K562 (cell line): ENCODE results near the gene ADD3. TPM values are rescaled to one million over a fixed set of nuclear protein-coding genes. Genes with fewer than 3 reads are reported as not detected.

Experiments
- ATAC-seq: fragments of 200-7000 bp; cut with Tn5 transposase; 3 replicates; pipeline ENCODE4 v1.9.1; 2020; ENCODE audit warnings: moderate library complexity
- BruUV-seq: library from RNA; stranded (reverse); fragments of 400-500 nt; replicated peaks from 2 replicates; lab custom pipeline; 2021; lab: Mats Ljungman, UMichigan
- CTCF ChIA-PET: fragments of 300-600 bp; formaldehyde crosslinking; extraction: SDS; loops from one replicate; lab custom pipeline; 2021; ENCODE audit warnings: low intra/inter-chr PET ratio; lab: Yijun Ruan, JAX
- POLR2A ChIA-PET: fragments of 300-600, 350-650 bp; sonication (Branson Sonifier 250); formaldehyde crosslinking; extraction: SDS; loops from one replicate; lab custom pipeline; 2021; ENCODE audit warnings: antibody characterized with exemption, inconsistent platforms; lab: Yijun Ruan, JAX
- DNase-seq, 4 experiments: peaks; one replicate each; pipeline versions ENCODE4 v3.0.0 to v3.0.0-alpha.2; 2011 to 2018; ENCODE audit warnings: low spot score in 3 of 4, mixed read lengths in 3 of 4; ENCODE audit errors: extremely low read depth in 1 of 4
- FAIRE-seq: peaks from 2 replicates; lab custom pipeline; 2011; peaks lifted over from hg19 to GRCh38; lab: Jason Lieb, UNC
- H2AFZ ChIP-seq: 2 replicates; pipeline ENCODE4 v1.6.0; 2011; ENCODE audit warnings: low read depth, low read length, control low read depth, inconsistent platforms
- H3K27ac ChIP-seq: fragments of 200-600 bp; 3 replicates; pipeline ENCODE4 v1.8.0; 2011; ENCODE audit warnings: low read depth, mild to moderate bottlenecking, control low read depth, inconsistent platforms, low read length, moderate library complexity, mixed read lengths; ENCODE audit errors: extremely low read depth
- H3K27me3 ChIP-seq, 2 experiments: fragments of 300-600 bp in 1 of 2; 2 replicates in 1 of 2; 3 replicates in 1 of 2; pipeline versions ENCODE4 v1.6.0 to v1.8.0; 2011; ENCODE audit warnings: inconsistent platforms in 2 of 2, low read length in 2 of 2, mild to moderate bottlenecking in 1 of 2, mixed read lengths in 1 of 2, moderate library complexity in 1 of 2; ENCODE audit not compliant: control insufficient read depth in 2 of 2, insufficient read depth in 2 of 2
- H3K36me3 ChIP-seq: fragments of 300-600 bp; 3 replicates; pipeline ENCODE4 v1.8.0; 2011; ENCODE audit warnings: mild to moderate bottlenecking, low read length, inconsistent platforms; ENCODE audit not compliant: control insufficient read depth, insufficient read depth
- H3K4me1 ChIP-seq, 2 experiments: fragments of 200-600 bp in 1 of 2; replicated peaks in 1 of 2; 2 replicates in 1 of 2; 3 replicates in 1 of 2; pipeline versions ENCODE4 v1.5.1 to v1.8.0; 2011; ENCODE audit warnings: inconsistent platforms in 2 of 2, low read length in 2 of 2, mild to moderate bottlenecking in 1 of 2, mixed read lengths in 1 of 2, moderate library complexity in 1 of 2; ENCODE audit not compliant: control insufficient read depth in 2 of 2, insufficient read depth in 2 of 2
- H3K4me2 ChIP-seq: 2 replicates; pipeline ENCODE4 v1.6.1; 2011; ENCODE audit warnings: low read length, control low read depth, inconsistent platforms, mixed read lengths; ENCODE audit not compliant: insufficient read depth
- H3K4me3 ChIP-seq: fragments of 200-600 bp; sonication (generic), shearing (Covaris generic); 2 replicates; pipeline ENCODE4 v1.5.1; 2016; ENCODE audit warnings: control low read depth, inconsistent platforms
- H3K79me2 ChIP-seq: fragments of 200-600 bp; 3 replicates; pipeline ENCODE4 v1.8.0; 2011; ENCODE audit warnings: low read length, inconsistent platforms; ENCODE audit not compliant: control insufficient read depth, insufficient read depth
- H3K9ac ChIP-seq, 2 experiments: 2 replicates each; pipeline versions ENCODE4 v1.6.0 to v1.6.1; 2011; ENCODE audit warnings: low read depth in 2 of 2, low read length in 2 of 2, control low read depth in 1 of 2, inconsistent platforms in 1 of 2, mild to moderate bottlenecking in 1 of 2, mixed read lengths in 1 of 2; ENCODE audit not compliant: insufficient read depth in 1 of 2
- H3K9me1 ChIP-seq: one replicate; pipeline ENCODE4 v1.6.0; 2011; ENCODE audit warnings: inconsistent platforms, mild to moderate bottlenecking, low read length, moderate library complexity; ENCODE audit not compliant: control insufficient read depth, insufficient read depth
- H3K9me3 ChIP-seq: replicated peaks from 2 replicates; pipeline ENCODE4 v1.5.1; 2011; ENCODE audit warnings: low read depth, low read length, inconsistent platforms; ENCODE audit not compliant: control insufficient read depth, insufficient read depth
- H4K20me1 ChIP-seq: replicated peaks from 2 replicates; pipeline ENCODE4 v1.6.1; 2011; ENCODE audit warnings: low read length, inconsistent platforms, mixed read lengths; ENCODE audit not compliant: control insufficient read depth, insufficient read depth
- BCOR ChIP-seq: fragments of 450-650 bp; IDR thresholded peaks from 2 replicates; pipeline ENCODE4 v1.6.1; 2016
- DACH1 ChIP-seq: fragments of 450-650 bp; IDR thresholded peaks from 2 replicates; pipeline ENCODE4 v1.6.1; 2018; ENCODE audit not compliant: partially characterized antibody
- FOXJ3 ChIP-seq: sonication (generic); formaldehyde crosslinking; IDR thresholded peaks from 2 replicates; pipeline ENCODE4 v1.4.0; 2020; ENCODE audit warnings: mild to moderate bottlenecking, missing genetic modification reagents
- KLF13 ChIP-seq: fragments of 450-650 bp; IDR thresholded peaks from 2 replicates; pipeline ENCODE4 v1.6.1; 2016; ENCODE audit warnings: missing genetic modification characterization, low read depth, mild to moderate bottlenecking, missing compliant biosample characterization, moderate library complexity, borderline replicate concordance
- POLR3G ChIP-seq: IDR thresholded peaks from 2 replicates; pipeline ENCODE4 v1.6.1; 2011; ENCODE audit not compliant: insufficient read length, insufficient replicate concordance; ENCODE audit errors: extremely low read depth
- RERE ChIP-seq: sonication (generic); formaldehyde crosslinking; IDR thresholded peaks from 2 replicates; pipeline ENCODE4 v1.8.0; 2023; ENCODE audit warnings: missing genetic modification reagents, mild to moderate bottlenecking, borderline replicate concordance
- RFX5 ChIP-seq: IDR thresholded peaks from 2 replicates; pipeline ENCODE4 v1.6.1; 2011; ENCODE audit warnings: low read depth, mild to moderate bottlenecking, improper control_type of control experiment, low read length
- XRCC4 ChIP-seq: IDR thresholded peaks from one replicate; pipeline ENCODE4 v1.6.1; 2011; ENCODE audit not compliant: insufficient read depth, insufficient read length; ENCODE audit errors: extremely low read depth
- ZNF589 ChIP-seq: fragments of 200-800 bp; sonication (Bioruptor generic); IDR thresholded peaks from 2 replicates; pipeline ENCODE4 v1.6.1; 2016; ENCODE audit warnings: low read depth, missing genetic modification characterization, missing compliant biosample characterization
- ZNF717 ChIP-seq: fragments of 250-450 bp; sonication (Bioruptor Pico); IDR thresholded peaks from 2 replicates; pipeline ENCODE4 v1.5.0; 2021
- ZNF766 ChIP-seq: fragments of 200-800 bp; sonication (Bioruptor generic); conservative IDR thresholded peaks from 2 replicates; pipeline ENCODE4 v1.6.1; 2016; ENCODE audit warnings: missing genetic modification characterization, missing compliant biosample characterization
- WGBS: fragments of 100-300 bp; shearing (Covaris generic); methylation state at CpG from one replicate; pipeline ENCODE4 v1.1.6; 2016; ENCODE audit warnings: low coverage, mixed read lengths; ENCODE audit not compliant: insufficient coverage; ENCODE audit errors: missing lambda C conversion rate; 5-methylcytosine and 5-hydroxymethylcytosine counted together
- in situ Hi-C: fragments of 300-500 bp; cut with MboI; formaldehyde crosslinking; loops from 4 replicates; pipeline ENCODE4 v1.15.0; 2018; ENCODE audit warnings: inconsistent platforms, mixed read lengths
- intact Hi-C: fragments of 100-400 bp; cut with micrococcal nuclease; formaldehyde crosslinking; loops from 2 replicates; pipeline ENCODE4 v1.14.2; 2022
- polyA plus RNA-seq, 8 experiments: library from polyadenylated mRNA; depleted of rRNA in 4 of 8; stranded (reverse) in 5 of 8; unstranded in 3 of 8; fragments of >200 nt; fragmentation: Nextera tagmentation in 2 of 8; fragmentation: Illumina TruSeq in 1 of 8; extraction: Ambion mirVana in 2 of 8; extraction: Trizol in 1 of 8; gene quantifications; 2 replicates each; pipeline versions ENCODE4 v1.2.1 to v1.2.3, GENCODE V29; 2011 to 2014; ENCODE audit warnings: inconsistent platforms in 1 of 8, missing spikeins in 1 of 8
- total RNA-seq, 7 experiments: library from RNA; depleted of rRNA in 6 of 7; stranded (reverse); fragments of >200 nt in 6 of 7; fragmentation: Illumina TruSeq in 2 of 7; extraction: Trizol in 2 of 7; gene quantifications; 2 replicates each; pipeline versions ENCODE4 v1.2.1 to v1.2.3, GENCODE V29; 2011 to 2021; ENCODE audit warnings: low replicate concordance in 1 of 7

The ADD3 gene
- total and polyA plus RNA-seq, 9 of the 15 experiments (the other 6 are each of a cell fraction or from before 2014, with no cell fraction given), result 13.2 to 125 (median 31.7) TPM

DNA sequence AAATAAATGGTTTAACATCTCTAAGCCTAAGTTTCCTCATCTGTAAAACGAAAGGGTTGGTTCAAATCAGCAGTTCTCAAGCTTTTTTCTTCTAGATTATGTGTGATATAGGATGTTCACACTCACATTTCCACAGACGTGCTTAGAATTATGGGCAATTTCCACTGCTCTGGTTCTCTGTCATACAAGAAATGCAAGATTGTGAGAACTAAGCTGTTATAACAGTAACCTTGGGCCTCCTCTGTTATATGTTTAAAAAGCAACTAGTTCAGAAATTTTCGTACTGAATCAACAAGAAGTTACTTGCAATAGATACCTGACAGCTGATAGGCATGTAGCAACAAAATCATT, 33.7 kb downstream of the ADD3 start:
- H3K79me2 ChIP-seq, result peaks cover 33% of the 10 kb centered on the region; the same call in 2 of the 3 replicates

More for the DNA sequence above, 33.7 kb downstream of the ADD3 start:
- Histone ChIP-seq H3K36me3 (no peaks in the 10 kb centered on the region), H2AFZ (no peak overlapping the region), H4K20me1 (no peaks in the 10 kb centered on the region), H3K9me3 (no peaks in the 10 kb centered on the region), H3K4me3 (no peak overlapping the region)
- ChIA-PET POLR2A (no interaction called here), CTCF (no interaction called here)
- DNase-seq (no peak), FAIRE-seq (no peak), ATAC-seq (no peak)
- 55% methylated on average over 3 of the region's 3 CpGs for WGBS
- in situ Hi-C loops, result no loop called here
- no peak for TF ChIP-seq ZNF766 (CRISPR knock-in tag)
- no peak for TF ChIP-seq ZNF589 (CRISPR knock-in tag)
- no peak for TF ChIP-seq ZNF717 (CRISPR knock-in tag)
- TF ChIP-seq XRCC4, result no peak
- TF ChIP-seq KLF13 (tag), result no peak
- TF ChIP-seq BCOR, result no peak
- TF ChIP-seq FOXJ3 (CRISPR knock-in tag), result no peak
- TF ChIP-seq POLR3G, result no peak
- TF ChIP-seq RERE, result no peak
- no peak for TF ChIP-seq DACH1
- TF ChIP-seq RFX5, result no peak
- TF ChIP-seq, all 486 proteins: peak for 0
- Histone ChIP-seq H3K27ac (no peak overlapping the region), H3K4me2 (no peak overlapping the region), H3K27me3 (no peaks in the 10 kb centered on the region), H3K9me1 (no peaks in the 10 kb centered on the region), H3K4me1 (no peaks in the 10 kb centered on the region), H3K9ac (no peak overlapping the region)
- intact Hi-C loops, result no loop called here
- no TSS peak for BruUV-seq
